KMS-11 (cell line): ENCODE data around the gene PTPN22.

Source experiments
- H2AFZ ChIP-seq: fragments of 200-600 bp; sonication (generic); 2 replicates; pipeline ENCODE4 v1.6.1; 2016; ENCODE audit warnings: antibody characterized with exemption, mixed run types, low read depth
- H3K27ac ChIP-seq: fragments of 200-600 bp; sonication (generic); 2 replicates; pipeline ENCODE4 v1.6.1; 2016; ENCODE audit warnings: mild to moderate bottlenecking, mixed run types
- H3K27me3 ChIP-seq: fragments of 200-600 bp; sonication (generic); 2 replicates; pipeline ENCODE4 v1.6.1; 2017; ENCODE audit warnings: mild to moderate bottlenecking, low read depth, mixed run types, moderate library complexity; ENCODE audit not compliant: insufficient read depth
- H3K36me3 ChIP-seq: fragments of 200-600 bp; sonication (generic); 2 replicates; pipeline ENCODE4 v1.6.1; 2017; ENCODE audit warnings: mild to moderate bottlenecking, mixed run types; ENCODE audit not compliant: insufficient read depth
- H3K4me1 ChIP-seq: fragments of 200-600 bp; sonication (generic); 2 replicates; pipeline ENCODE4 v1.6.1; 2016; ENCODE audit warnings: mild to moderate bottlenecking, low read depth, mixed run types; ENCODE audit not compliant: poor library complexity, severe bottlenecking
- H3K4me2 ChIP-seq: fragments of 200-600 bp; sonication (generic); 2 replicates; pipeline ENCODE4 v1.7.0; 2016; ENCODE audit warnings: mild to moderate bottlenecking, mixed run types
- H3K4me3 ChIP-seq: fragments of 200-600 bp; sonication (generic); IDR thresholded peaks from 2 replicates; pipeline ENCODE4 v1.6.1; 2017; ENCODE audit warnings: low read depth, low read length, mixed read lengths; ENCODE audit not compliant: insufficient read depth
- H3K79me2 ChIP-seq: fragments of 200-600 bp; sonication (generic); 2 replicates; pipeline ENCODE4 v1.6.1; 2016; ENCODE audit warnings: low read depth, mixed run types; ENCODE audit not compliant: insufficient read depth
- H3K9ac ChIP-seq: fragments of 200-600 bp; sonication (generic); 2 replicates; pipeline ENCODE4 v1.6.1; 2016; ENCODE audit warnings: mild to moderate bottlenecking, mixed run types
- H4K20me1 ChIP-seq: fragments of 200-600 bp; sonication (generic); 2 replicates; pipeline ENCODE4 v1.6.1; 2016; ENCODE audit warnings: mild to moderate bottlenecking, mixed run types; ENCODE audit not compliant: insufficient read depth
- CTCF ChIP-seq: fragments of 200-600 bp; sonication (generic); conservative IDR thresholded peaks from 2 replicates; pipeline ENCODE4 v1.6.1; 2017; ENCODE audit warnings: low read depth, mild to moderate bottlenecking, antibody characterized with exemption, low read length, moderate library complexity, mixed read lengths

The PTPN22 gene

GRCh38 chr1:113868387-113869083, 3.0 kb downstream of the PTPN22 start:
- Histone ChIP-seq H4K20me1 (no peaks in the 10 kb centered on the region), H3K4me3 (no peak overlapping the region), H3K27me3 (no peaks in the 10 kb centered on the region), H2AFZ (no peak overlapping the region), H3K4me2 (no peak overlapping the region), H3K79me2 (peaks cover 21% of the 10 kb centered on the region), H3K4me1 (peaks cover 48% of the 10 kb centered on the region), H3K9ac (no peak overlapping the region), H3K36me3 (no peaks in the 10 kb centered on the region), H3K27ac (no peak overlapping the region)
- TF ChIP-seq CTCF, result no peak

- no peak overlapping the region for H3K4me3 ChIP-seq
- no peaks in the 10 kb centered on the region for H3K36me3 ChIP-seq
- peaks cover 32% of the 10 kb centered on the region for H3K4me1 ChIP-seq
- H4K20me1 ChIP-seq, result no peaks in the 10 kb centered on the region
- H3K27me3 ChIP-seq, result no peaks in the 10 kb centered on the region
- H3K9ac ChIP-seq, result no peak overlapping the region
- no peaks in the 10 kb centered on the region for H3K79me2 ChIP-seq
- no peak overlapping the region for H3K27ac ChIP-seq
- H2AFZ ChIP-seq, result no peak overlapping the region
- TF ChIP-seq CTCF, result no peak
- no peak overlapping the region for H3K4me2 ChIP-seq
These were observed 9.9 kb downstream of the PTPN22 start for GRCh38 chr1:113861641-113862040.

- no peaks in the 10 kb centered on the region for H3K79me2 ChIP-seq
- H4K20me1 ChIP-seq, result no peaks in the 10 kb centered on the region
- H2AFZ ChIP-seq, result no peak overlapping the region
- H3K36me3 ChIP-seq, result no peaks in the 10 kb centered on the region
- H3K9ac ChIP-seq, result no peak overlapping the region; the same call in 1 of the 2 replicates
- H3K4me3 ChIP-seq, result no peak overlapping the region
- H3K27ac ChIP-seq, result no peak overlapping the region
- no peaks in the 10 kb centered on the region for H3K27me3 ChIP-seq
- no peak for TF ChIP-seq CTCF
- peak overlapping the region; percentile 51; the same call in 1 of the 2 replicates for H3K4me2 ChIP-seq
- peaks cover 32% of the 10 kb centered on the region for H3K4me1 ChIP-seq
These were observed 10.6 kb downstream of the PTPN22 start for GRCh38 chr1:113860891-113861290.

- no peaks in the 10 kb centered on the region for H3K27me3 ChIP-seq
- H3K9ac ChIP-seq, result no peak overlapping the region
- no peak for TF ChIP-seq CTCF
- H3K4me2 ChIP-seq, result peak overlapping the region; percentile 51; the same call in 1 of the 2 replicates
- no peak overlapping the region for H2AFZ ChIP-seq
- H3K4me1 ChIP-seq, result peaks cover 32% of the 10 kb centered on the region
- H4K20me1 ChIP-seq, result no peaks in the 10 kb centered on the region
- H3K4me3 ChIP-seq, result no peak overlapping the region
- peak overlapping the region; percentile 38; the same call in 1 of the 2 replicates for H3K27ac ChIP-seq
- H3K36me3 ChIP-seq, result no peaks in the 10 kb centered on the region
- H3K79me2 ChIP-seq, result no peaks in the 10 kb centered on the region
These were observed 11.9 kb downstream of the PTPN22 start for GRCh38 chr1:113859478-113860175.
